ENCODE measurements around the gene MCC.

Gene MCC

DNA sequence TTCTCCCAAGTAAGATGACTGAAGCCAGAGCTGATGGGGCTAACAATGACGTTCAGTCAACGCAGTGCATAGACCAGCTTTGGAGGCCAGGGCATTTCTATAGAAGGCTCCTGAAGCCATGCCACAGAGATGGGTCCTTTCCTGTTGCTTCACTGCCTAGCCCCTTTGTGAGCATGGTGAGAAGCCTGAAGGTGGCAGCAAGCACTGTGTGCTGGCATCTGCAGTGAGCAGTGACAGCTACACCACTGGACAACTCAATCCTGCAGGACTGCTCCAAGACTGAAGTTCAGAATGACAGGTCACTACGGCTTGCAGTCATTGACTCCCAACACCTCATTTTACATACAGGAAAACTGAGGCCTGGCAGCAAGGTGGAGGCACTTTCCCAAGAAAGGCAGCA, 282.4 kb downstream of the MCC start:
- peaks cover 2% of the 10 kb centered on the region for H3K4me1 ChIP-seq (ENCODE audit: low read length)
- H3F3A ChIP-seq (ENCODE audit: insufficient read depth, low read length): 0 out of 2 replicates have a peak, but pooled peaks cover under 1% of the 10 kb centered on the region
- H3K79me2 ChIP-seq (ENCODE audit: low read length): peaks cover 98% of the 10 kb centered on the region
- no peaks in the 10 kb centered on the region for H3K27me3 ChIP-seq (replicated peaks; ENCODE audit: insufficient read depth, low read length)
- no peaks in the 10 kb centered on the region for H3K9me2 ChIP-seq (replicated peaks; ENCODE audit: insufficient read depth, low read length)
- no peak for DNase-seq
- H3K4me2 ChIP-seq (ENCODE audit: low read depth, low read length): no peak overlapping the region
- no peak overlapping the region for H3K9ac ChIP-seq (ENCODE audit: low read length)
- peaks cover under 1% of the 10 kb centered on the region; the same call in 1 of the 2 replicates for H4K20me1 ChIP-seq (ENCODE audit: insufficient read depth, low read length)
- no peak overlapping the region for H2AFZ ChIP-seq (ENCODE audit: low read length)
- H3K9me3 ChIP-seq (replicated peaks; ENCODE audit: insufficient read depth, low read length): no peaks in the 10 kb centered on the region
- H3K36me3 ChIP-seq (replicated peaks; ENCODE audit: insufficient read depth, low read length): no peaks in the 10 kb centered on the region
- no peak overlapping the region for H3K27ac ChIP-seq (ENCODE audit: low read length)
- no peak for TF ChIP-seq EZH2 (optimal IDR thresholded peaks at IDR 0.05; ENCODE audit: low read depth, low read length)
- TF ChIP-seq, protein P1, sequence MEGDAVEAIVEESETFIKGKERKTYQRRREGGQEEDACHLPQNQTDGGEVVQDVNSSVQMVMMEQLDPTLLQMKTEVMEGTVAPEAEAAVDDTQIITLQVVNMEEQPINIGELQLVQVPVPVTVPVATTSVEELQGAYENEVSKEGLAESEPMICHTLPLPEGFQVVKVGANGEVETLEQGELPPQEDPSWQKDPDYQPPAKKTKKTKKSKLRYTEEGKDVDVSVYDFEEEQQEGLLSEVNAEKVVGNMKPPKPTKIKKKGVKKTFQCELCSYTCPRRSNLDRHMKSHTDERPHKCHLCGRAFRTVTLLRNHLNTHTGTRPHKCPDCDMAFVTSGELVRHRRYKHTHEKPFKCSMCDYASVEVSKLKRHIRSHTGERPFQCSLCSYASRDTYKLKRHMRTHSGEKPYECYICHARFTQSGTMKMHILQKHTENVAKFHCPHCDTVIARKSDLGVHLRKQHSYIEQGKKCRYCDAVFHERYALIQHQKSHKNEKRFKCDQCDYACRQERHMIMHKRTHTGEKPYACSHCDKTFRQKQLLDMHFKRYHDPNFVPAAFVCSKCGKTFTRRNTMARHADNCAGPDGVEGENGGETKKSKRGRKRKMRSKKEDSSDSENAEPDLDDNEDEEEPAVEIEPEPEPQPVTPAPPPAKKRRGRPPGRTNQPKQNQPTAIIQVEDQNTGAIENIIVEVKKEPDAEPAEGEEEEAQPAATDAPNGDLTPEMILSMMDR (IDR thresholded peaks at IDR 0.05; ENCODE audit: low read length): peak; percentile 18; the same call in 1 of the 2 replicates
- TF ChIP-seq EZH2phosphoT487 (IDR thresholded peaks at IDR 0.05; ENCODE audit: low read length): no peak
- H3K4me3 ChIP-seq (ENCODE audit: low read length): no peak overlapping the region

GRCh38 chr5:113205323-113205722, 282.9 kb downstream of the MCC start:
- H3K9me3 ChIP-seq (replicated peaks; ENCODE audit: insufficient read depth, low read length): no peaks in the 10 kb centered on the region
- no peak overlapping the region for H2AFZ ChIP-seq (ENCODE audit: low read length)
- H3K27me3 ChIP-seq (replicated peaks; ENCODE audit: insufficient read depth, low read length): no peaks in the 10 kb centered on the region
- no peak for DNase-seq
- no peaks in the 10 kb centered on the region for H3K9me2 ChIP-seq (replicated peaks; ENCODE audit: insufficient read depth, low read length)
- no peak for TF ChIP-seq EZH2phosphoT487 (IDR thresholded peaks at IDR 0.05; ENCODE audit: low read length)
- TF ChIP-seq, protein P1 (IDR thresholded peaks at IDR 0.05; ENCODE audit: low read length): no peak
- TF ChIP-seq EZH2 (optimal IDR thresholded peaks at IDR 0.05; ENCODE audit: low read depth, low read length): no peak
- 0 out of 2 replicates have a peak, but pooled peaks cover 4% of the 10 kb centered on the region for H3F3A ChIP-seq (ENCODE audit: insufficient read depth, low read length)
- peaks cover 5% of the 10 kb centered on the region; the same call in 1 of the 2 replicates for H4K20me1 ChIP-seq (ENCODE audit: insufficient read depth, low read length)
- H3K4me2 ChIP-seq (ENCODE audit: low read depth, low read length): no peak overlapping the region
- no peaks in the 10 kb centered on the region for H3K36me3 ChIP-seq (replicated peaks; ENCODE audit: insufficient read depth, low read length)
- H3K9ac ChIP-seq (ENCODE audit: low read length): no peak overlapping the region
- H3K27ac ChIP-seq (ENCODE audit: low read length): no peak overlapping the region
- H3K4me3 ChIP-seq (ENCODE audit: low read length): no peak overlapping the region
- peaks cover 7% of the 10 kb centered on the region for H3K4me1 ChIP-seq (ENCODE audit: low read length)
- H3K79me2 ChIP-seq (ENCODE audit: low read length): peaks cover 98% of the 10 kb centered on the region

- Histone ChIP-seq H4K20me1 (ENCODE audit: insufficient read depth, low read length) (peaks cover 7% of the 10 kb centered on the region; the same call in 1 of the 2 replicates), H3K4me1 (ENCODE audit: low read length) (peaks cover 14% of the 10 kb centered on the region), H3K27ac (ENCODE audit: low read length) (no peak overlapping the region)
Measured at GRCh38 chr5:113204525-113205161, 283.6 kb downstream of the MCC start.

More at GRCh38 chr5:113204525-113205161, 283.6 kb downstream of the MCC start:
- Histone ChIP-seq H3K79me2 (ENCODE audit: low read length) (peaks cover 98% of the 10 kb centered on the region), H3K9ac (ENCODE audit: low read length) (no peak overlapping the region), H3K36me3 (replicated peaks; ENCODE audit: insufficient read depth, low read length) (no peaks in the 10 kb centered on the region), H3K9me2 (replicated peaks; ENCODE audit: insufficient read depth, low read length) (no peaks in the 10 kb centered on the region), H3K4me3 (ENCODE audit: low read length) (no peak overlapping the region), H3K9me3 (replicated peaks; ENCODE audit: insufficient read depth, low read length) (no peaks in the 10 kb centered on the region), H3K4me2 (ENCODE audit: low read depth, low read length) (no peak overlapping the region), H3F3A (ENCODE audit: insufficient read depth, low read length) (0 out of 2 replicates have a peak, but pooled peaks cover 4% of the 10 kb centered on the region), H2AFZ (ENCODE audit: low read length) (no peak overlapping the region), H3K27me3 (replicated peaks; ENCODE audit: insufficient read depth, low read length) (no peaks in the 10 kb centered on the region)
- DNase-seq: no peak
- TF ChIP-seq, protein P1 (IDR thresholded peaks at IDR 0.05; ENCODE audit: low read length): no peak
- TF ChIP-seq EZH2 (optimal IDR thresholded peaks at IDR 0.05; ENCODE audit: low read depth, low read length) (no peak), EZH2phosphoT487 (IDR thresholded peaks at IDR 0.05; ENCODE audit: low read length) (no peak)

Measured in MM.1S (cell line).